Neural cell (in vitro differentiated cells): ENCODE measurements around the gene EPS8L2.

Experiments used
- CTCF ChIP-seq: fragments of 450-650 bp; IDR thresholded peaks from 2 replicates; pipeline ENCODE4 v1.5.1; 2014; ENCODE audit warnings: antibody characterized with exemption, mild to moderate bottlenecking, moderate library complexity; ENCODE audit not compliant: poor library complexity, severe bottlenecking
- EP300 ChIP-seq: fragments of 450-650 bp; conservative IDR thresholded peaks from 2 replicates; pipeline ENCODE4 v1.6.1; 2014; ENCODE audit warnings: antibody characterized with exemption, mild to moderate bottlenecking, moderate library complexity; ENCODE audit not compliant: poor library complexity, severe bottlenecking
- EZH2 ChIP-seq: fragments of 200-600, 300-800 bp; shearing (Covaris generic), sonication (generic); IDR thresholded peaks from 2 replicates; pipeline ENCODE4 v1.6.1; 2014; ENCODE audit warnings: antibody characterized with exemption, low read length, borderline replicate concordance, mild to moderate bottlenecking; ENCODE audit not compliant: insufficient read depth, poor library complexity, severe bottlenecking
- MXI1 ChIP-seq: fragments of 450-650 bp; conservative IDR thresholded peaks from 2 replicates; pipeline ENCODE4 v1.6.1; 2014; ENCODE audit warnings: antibody characterized with exemption, mild to moderate bottlenecking; ENCODE audit not compliant: poor library complexity, severe bottlenecking
- POLR2AphosphoS5 ChIP-seq: IDR thresholded peaks from 2 replicates; pipeline ENCODE4 v1.6.1; 2012
- SMC3 ChIP-seq: fragments of 450-650 bp; conservative IDR thresholded peaks from 2 replicates; pipeline ENCODE4 v1.6.1; 2014; ENCODE audit warnings: antibody characterized with exemption, mild to moderate bottlenecking, moderate library complexity; ENCODE audit not compliant: poor library complexity
- TAF1 ChIP-seq: IDR thresholded peaks from 2 replicates; pipeline ENCODE4 v1.6.1; 2012; ENCODE audit warnings: low read depth
- TF ChIP-seq, protein P1 (sequence below): IDR thresholded peaks from 2 replicates; pipeline ENCODE4 v1.6.1; 2012; ENCODE audit warnings: borderline replicate concordance

GRCh38 chr11:687751-688150, 18.3 kb upstream of the EPS8L2 start:
- TF ChIP-seq SMC3, result no peak
- no peak for TF ChIP-seq CTCF
- no peak for TF ChIP-seq EP300
- TF ChIP-seq TAF1, result no peak
- TF ChIP-seq POLR2AphosphoS5, result no peak
- no peak for TF ChIP-seq EZH2
- TF ChIP-seq MXI1, result no peak
- TF ChIP-seq, protein P1, sequence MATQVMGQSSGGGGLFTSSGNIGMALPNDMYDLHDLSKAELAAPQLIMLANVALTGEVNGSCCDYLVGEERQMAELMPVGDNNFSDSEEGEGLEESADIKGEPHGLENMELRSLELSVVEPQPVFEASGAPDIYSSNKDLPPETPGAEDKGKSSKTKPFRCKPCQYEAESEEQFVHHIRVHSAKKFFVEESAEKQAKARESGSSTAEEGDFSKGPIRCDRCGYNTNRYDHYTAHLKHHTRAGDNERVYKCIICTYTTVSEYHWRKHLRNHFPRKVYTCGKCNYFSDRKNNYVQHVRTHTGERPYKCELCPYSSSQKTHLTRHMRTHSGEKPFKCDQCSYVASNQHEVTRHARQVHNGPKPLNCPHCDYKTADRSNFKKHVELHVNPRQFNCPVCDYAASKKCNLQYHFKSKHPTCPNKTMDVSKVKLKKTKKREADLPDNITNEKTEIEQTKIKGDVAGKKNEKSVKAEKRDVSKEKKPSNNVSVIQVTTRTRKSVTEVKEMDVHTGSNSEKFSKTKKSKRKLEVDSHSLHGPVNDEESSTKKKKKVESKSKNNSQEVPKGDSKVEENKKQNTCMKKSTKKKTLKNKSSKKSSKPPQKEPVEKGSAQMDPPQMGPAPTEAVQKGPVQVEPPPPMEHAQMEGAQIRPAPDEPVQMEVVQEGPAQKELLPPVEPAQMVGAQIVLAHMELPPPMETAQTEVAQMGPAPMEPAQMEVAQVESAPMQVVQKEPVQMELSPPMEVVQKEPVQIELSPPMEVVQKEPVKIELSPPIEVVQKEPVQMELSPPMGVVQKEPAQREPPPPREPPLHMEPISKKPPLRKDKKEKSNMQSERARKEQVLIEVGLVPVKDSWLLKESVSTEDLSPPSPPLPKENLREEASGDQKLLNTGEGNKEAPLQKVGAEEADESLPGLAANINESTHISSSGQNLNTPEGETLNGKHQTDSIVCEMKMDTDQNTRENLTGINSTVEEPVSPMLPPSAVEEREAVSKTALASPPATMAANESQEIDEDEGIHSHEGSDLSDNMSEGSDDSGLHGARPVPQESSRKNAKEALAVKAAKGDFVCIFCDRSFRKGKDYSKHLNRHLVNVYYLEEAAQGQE, result no peak
